Astrocyte (in vitro differentiated cells and primary cell): ENCODE data around the gene CDC42BPA.

ENCODE experiments used
- CTCF ChIP-seq: IDR thresholded peaks from 2 replicates; pipeline ENCODE4 v1.5.1; 2011; ENCODE audit warnings: low read depth, mild to moderate bottlenecking, inconsistent platforms, low read length, moderate library complexity; ENCODE audit not compliant: insufficient read depth
- EZH2 ChIP-seq: IDR thresholded peaks from 2 replicates; pipeline ENCODE4 v1.6.1; 2012; ENCODE audit warnings: mild to moderate bottlenecking, low read length, inconsistent platforms; ENCODE audit not compliant: insufficient read depth

GRCh38 chr1:227166559-227166958 is 151.7 kb downstream of the CDC42BPA start:
- TF ChIP-seq CTCF, result no peak
- TF ChIP-seq EZH2, result no peak
